GM08714 (cell line): ENCODE measurements around the gene SHROOM3.

Experiments
- H3K4me3 ChIP-seq: fragments of 200-500 bp; sonication (Bioruptor generic); 2 replicates; pipeline ENCODE4 v1.5.1; 2014; ENCODE audit warnings: mild to moderate bottlenecking, low read length, inconsistent platforms
- ZNF274 ChIP-seq: IDR thresholded peaks from 2 replicates; pipeline ENCODE4 v1.6.1; 2012; ENCODE audit warnings: mild to moderate bottlenecking, low read depth, low read length

Gene SHROOM3

GRCh38 chr4:76531597-76531996 lies 96.6 kb downstream of the SHROOM3 start:
- TF ChIP-seq ZNF274 = no peak
- no peak overlapping the region for H3K4me3 ChIP-seq

- no peak overlapping the region for H3K4me3 ChIP-seq
- TF ChIP-seq ZNF274 = no peak
Observed at GRCh38 chr4:76532805-76533204, 97.8 kb downstream of the SHROOM3 start.

DNA sequence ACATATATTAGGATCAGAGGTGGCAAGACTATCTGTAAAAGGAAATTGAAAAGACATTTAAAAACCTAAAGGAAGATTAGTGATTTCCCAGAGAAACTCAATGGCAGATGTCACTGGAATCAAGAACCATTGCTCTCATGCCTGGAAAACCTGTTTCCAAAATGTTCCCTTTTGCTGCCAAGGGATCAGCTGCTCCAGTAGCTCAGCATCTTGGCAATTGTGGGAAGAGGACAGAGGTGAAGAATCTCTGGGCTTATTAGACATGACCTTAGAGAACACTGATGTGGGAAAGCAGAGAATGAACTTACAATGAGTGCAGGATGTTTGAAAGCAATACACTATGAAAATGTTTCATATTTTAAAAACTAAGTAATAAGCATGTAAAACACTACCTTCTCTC lies 98.3 kb downstream of the SHROOM3 start:
- H3K4me3 ChIP-seq = no peak overlapping the region
- TF ChIP-seq ZNF274 = no peak

DNA sequence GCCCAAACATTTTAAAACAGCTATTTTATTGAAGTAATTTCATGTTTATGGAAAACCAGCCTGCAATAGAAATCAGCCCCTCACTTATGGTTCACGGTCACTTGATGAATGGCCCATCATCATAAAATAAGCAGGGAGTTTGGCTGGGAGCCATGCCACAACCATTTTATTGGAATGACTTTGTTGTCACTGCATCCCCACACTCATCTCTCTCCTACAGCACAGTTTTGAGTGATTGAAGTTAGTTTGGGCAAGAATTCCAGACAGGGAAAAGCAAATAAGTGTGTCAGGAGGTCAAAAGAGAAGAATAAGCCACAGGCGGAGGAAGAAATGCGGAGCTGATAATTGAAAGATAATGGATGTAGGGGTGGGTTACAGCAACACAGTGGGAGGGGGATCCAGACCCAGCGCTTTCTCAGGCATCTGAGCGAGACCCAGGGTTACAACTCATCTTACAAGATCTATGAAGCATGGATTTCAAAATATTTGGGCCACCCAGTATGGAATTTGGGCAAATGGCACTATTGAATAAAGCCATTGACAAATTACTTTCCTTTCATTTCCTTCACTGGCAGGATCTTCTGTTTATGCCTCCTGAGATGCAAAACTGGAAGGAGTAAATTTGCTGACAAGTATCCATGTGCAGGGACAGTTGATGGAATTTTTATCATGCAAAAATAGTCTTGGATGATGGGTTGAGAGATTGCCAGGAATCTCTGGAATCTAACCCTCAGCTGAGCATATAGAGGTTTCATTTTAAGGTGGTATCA lies 100.8 kb downstream of the SHROOM3 start:
- no peak for TF ChIP-seq ZNF274
- H3K4me3 ChIP-seq = no peak overlapping the region

- H3K4me3 ChIP-seq = no peak overlapping the region
- no peak for TF ChIP-seq ZNF274
Observed at GRCh38 chr4:76536373-76536689, 101.3 kb downstream of the SHROOM3 start.

DNA sequence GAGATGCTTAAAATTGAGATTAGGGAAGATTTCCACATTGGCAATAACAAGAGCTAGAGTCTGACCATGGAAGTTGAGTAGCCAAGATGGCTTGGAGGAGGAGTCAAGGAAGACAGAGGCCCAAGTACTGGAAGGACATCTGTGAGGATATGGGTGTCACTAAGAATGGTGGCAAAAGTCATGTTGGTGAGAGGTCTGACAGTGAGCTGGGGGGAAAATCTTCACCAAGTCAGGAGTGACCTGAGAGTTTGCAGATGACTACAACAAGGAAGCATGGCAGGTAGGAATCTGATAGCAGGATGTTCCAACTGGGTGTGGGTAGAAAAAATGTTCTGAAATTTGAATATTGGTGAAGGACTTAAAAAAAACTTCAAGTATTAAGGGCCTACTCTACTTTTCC lies 103.3 kb downstream of the SHROOM3 start:
- no peak for TF ChIP-seq ZNF274
- no peak overlapping the region for H3K4me3 ChIP-seq

DNA sequence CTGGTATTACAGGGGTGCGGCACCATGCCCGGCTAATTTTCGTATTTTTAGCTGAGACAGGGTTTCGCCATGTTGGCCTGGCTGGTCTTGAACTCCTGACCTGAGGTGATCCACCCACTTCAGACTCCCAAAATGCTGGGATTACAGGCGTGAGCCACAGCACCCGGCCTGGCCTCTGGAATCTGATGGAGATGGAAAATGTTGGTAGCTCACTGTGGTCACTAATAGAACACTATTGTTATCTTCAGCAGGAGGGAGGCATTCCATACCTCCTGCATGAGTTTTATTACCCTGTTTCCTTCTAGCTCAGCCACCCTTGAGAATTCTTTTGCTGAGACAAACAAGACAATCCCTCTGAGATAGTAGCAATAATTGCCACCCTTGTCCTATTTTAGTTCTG lies 105.0 kb downstream of the SHROOM3 start:
- no peak overlapping the region for H3K4me3 ChIP-seq
- no peak for TF ChIP-seq ZNF274

DNA sequence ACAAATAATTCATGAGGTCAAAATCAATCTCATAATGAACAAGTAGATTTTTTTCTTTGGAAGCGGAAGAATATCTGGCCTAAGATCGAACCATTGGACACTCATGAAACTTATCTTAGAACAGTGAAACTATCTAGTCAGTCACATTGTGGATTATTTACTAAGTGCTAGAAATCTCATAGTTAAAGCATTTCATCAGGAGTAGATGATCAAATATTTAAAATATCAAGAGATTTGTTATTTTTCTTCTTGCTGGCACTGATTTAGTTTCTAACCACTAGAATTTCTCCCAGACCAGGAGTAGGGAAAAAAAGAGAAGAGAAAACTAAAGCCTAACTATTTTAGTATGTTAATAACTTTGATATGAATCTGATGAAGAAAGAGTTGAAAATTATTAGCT lies 105.5 kb downstream of the SHROOM3 start:
- H3K4me3 ChIP-seq = no peak overlapping the region
- no peak for TF ChIP-seq ZNF274

GRCh38 chr4:76543378-76543777 lies 108.3 kb downstream of the SHROOM3 start:
- no peak overlapping the region for H3K4me3 ChIP-seq
- no peak for TF ChIP-seq ZNF274

GRCh38 chr4:76544725-76545124 lies 109.7 kb downstream of the SHROOM3 start:
- H3K4me3 ChIP-seq = no peak overlapping the region
- no peak for TF ChIP-seq ZNF274

DNA sequence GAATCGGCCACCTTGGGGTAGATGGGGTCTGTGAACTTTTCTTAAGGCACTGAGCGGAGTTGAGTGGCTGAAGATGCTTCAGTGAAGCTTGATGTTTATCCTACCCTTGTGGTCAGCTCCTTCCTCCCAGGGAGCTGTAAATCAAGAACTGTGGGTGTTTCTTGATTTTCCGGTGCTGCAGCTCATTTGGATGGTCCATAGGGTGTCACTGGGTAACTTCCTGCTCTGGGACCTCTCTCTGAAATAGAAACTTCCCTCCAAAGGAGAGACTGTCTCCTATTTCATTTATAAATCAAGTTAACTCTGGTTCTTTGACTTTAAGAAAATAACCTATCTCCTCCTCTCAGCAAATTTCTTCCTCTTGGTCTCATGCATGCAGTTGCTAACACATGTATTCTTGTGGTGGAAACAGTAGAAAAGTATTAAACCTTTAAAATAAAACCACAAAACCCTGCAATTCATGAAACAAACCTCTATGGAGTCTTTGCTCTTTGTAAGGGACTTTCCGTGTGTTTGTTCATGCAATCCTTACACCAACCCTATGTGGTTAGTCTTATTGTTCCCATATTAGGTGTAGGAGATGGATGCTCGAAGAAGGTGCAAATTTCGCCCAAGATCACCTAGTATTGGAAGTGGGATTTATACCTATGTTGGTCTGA lies 110.3 kb downstream of the SHROOM3 start:
- no peak for TF ChIP-seq ZNF274
- no peak overlapping the region for H3K4me3 ChIP-seq

DNA sequence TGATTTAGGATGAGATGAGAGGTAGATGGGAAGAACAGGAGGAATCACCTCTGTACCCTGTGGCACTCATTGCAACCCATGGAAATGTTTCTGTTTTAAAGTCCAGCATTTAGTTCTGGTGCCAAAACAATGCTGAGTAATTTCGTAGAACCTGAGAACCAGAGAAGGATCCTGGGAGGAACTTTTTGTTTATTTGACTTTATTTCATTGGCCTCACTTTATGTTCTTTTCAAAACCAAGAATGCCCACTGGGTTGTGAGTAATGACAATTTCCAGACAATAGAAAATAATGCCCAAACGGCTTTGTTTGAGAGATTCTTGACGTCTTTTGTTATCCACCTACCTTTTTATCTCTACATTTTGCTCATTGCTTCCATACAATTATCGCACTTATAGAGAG lies 111.3 kb downstream of the SHROOM3 start:
- TF ChIP-seq ZNF274 = no peak
- no peak overlapping the region for H3K4me3 ChIP-seq

GRCh38 chr4:76546759-76547742 lies 112.0 kb downstream of the SHROOM3 start:
- no peak for TF ChIP-seq ZNF274
- H3K4me3 ChIP-seq = no peak overlapping the region

DNA sequence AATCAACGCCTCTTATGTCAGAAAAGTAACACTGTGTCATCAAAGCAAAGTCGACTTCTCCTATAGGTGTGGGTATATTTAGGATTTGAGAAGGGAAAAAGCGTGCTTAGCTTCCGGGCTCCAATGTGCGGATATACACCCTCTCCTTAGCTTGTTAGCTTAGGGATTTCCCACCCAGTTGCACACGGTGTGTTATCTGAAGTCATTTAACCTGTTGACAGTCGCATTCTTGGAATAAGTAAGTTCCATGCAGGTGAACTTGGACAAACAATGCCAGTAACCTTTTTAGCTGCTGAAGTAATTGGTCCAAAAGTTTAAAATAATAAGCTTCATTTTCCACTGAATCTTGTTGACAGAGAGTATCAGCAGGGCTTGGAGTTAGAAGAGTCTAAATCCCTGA lies 113.7 kb downstream of the SHROOM3 start:
- H3K4me3 ChIP-seq = no peak overlapping the region
- TF ChIP-seq ZNF274 = no peak
